Activated naive CD8-positive, alpha-beta T cell treated with anti-CD3 and anti-CD28 coated beads for 36 hours (primary cell): ENCODE results near the gene PRAF2. TPM values are rescaled to one million over a fixed set of nuclear protein-coding genes. Genes with fewer than 3 reads are reported as not detected.

Experiments
- DNase-seq: peaks from one replicate; pipeline ENCODE4 v3.0.0; 2021
- H3K27ac Mint-ChIP-seq: one replicate; pipeline ENCODE4 v1.8.0; 2022; ENCODE audit warnings: mild to moderate bottlenecking, moderate library complexity, mixed read lengths
- H3K27me3 Mint-ChIP-seq: one replicate; pipeline ENCODE4 v1.8.0; 2022; ENCODE audit warnings: mild to moderate bottlenecking, mixed read lengths
- H3K36me3 Mint-ChIP-seq: one replicate; pipeline ENCODE4 v1.8.0; 2021; ENCODE audit warnings: mild to moderate bottlenecking, mixed read lengths
- H3K4me1 Mint-ChIP-seq: one replicate; pipeline ENCODE4 v1.8.0; 2021; ENCODE audit warnings: mixed read lengths
- H3K4me3 Mint-ChIP-seq: one replicate; pipeline ENCODE4 v1.8.0; 2022; ENCODE audit warnings: mild to moderate bottlenecking, moderate library complexity, mixed read lengths
- H3K9me3 Mint-ChIP-seq: one replicate; pipeline ENCODE4 v1.8.0; 2022; ENCODE audit warnings: mixed read lengths
- total RNA-seq, 2 experiments: library from RNA; stranded (reverse); gene quantifications; one replicate each; pipeline ENCODE4 v1.2.3, GENCODE V29; 2021

Gene PRAF2
- total RNA-seq, 2 experiments from 2014 or later = 10.1 to 11.9 TPM

DNA sequence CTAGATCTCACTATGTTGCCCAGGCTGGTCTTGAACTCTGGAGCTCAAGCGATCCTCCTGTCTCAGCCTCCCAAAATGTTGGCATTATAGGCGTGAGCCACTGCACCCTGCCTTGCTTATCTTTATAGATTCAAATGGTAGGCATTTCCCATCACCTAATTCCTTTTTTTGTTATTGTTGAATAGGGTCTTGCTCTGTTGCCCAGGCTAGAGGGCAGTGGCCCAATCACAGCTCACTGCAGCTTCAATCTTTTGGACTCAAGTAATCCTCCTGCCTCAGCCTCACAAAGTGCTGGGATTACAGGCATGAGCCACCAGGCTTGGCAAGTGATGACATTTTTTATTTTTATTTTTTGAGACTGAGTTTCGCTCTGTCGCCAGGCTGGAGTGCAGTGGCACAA, 22.6 kb upstream of the PRAF2 start:
- no peaks in the 10 kb centered on the region for H3K9me3 Mint-ChIP-seq
- H3K4me1 Mint-ChIP-seq = peaks cover 3% of the 10 kb centered on the region

DNA sequence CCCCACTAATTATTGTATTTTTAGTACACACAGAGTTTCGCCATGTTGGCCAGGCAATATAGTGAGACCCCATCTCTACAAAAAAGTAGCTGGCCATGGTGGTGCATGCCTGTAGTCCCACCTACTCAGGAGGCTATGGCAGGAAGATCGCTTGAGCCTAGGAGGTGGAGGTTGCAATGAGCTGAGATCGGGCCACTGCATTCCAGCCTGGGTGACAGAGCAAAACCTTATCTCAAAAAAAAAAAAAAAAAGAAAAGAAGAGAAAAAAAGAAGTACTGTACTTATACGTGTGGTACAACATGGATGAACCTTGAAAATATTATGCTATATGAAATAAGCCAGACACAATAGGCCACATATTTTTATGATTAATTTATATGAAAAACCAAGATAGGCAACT, 15.8 kb upstream of the PRAF2 start:
- no peak overlapping the region for H3K27ac Mint-ChIP-seq
- no peaks in the 10 kb centered on the region for H3K36me3 Mint-ChIP-seq
- no peak for DNase-seq
- no peaks in the 10 kb centered on the region for H3K4me1 Mint-ChIP-seq
- no peaks in the 10 kb centered on the region for H3K27me3 Mint-ChIP-seq
- H3K9me3 Mint-ChIP-seq = no peaks in the 10 kb centered on the region
- no peak overlapping the region for H3K4me3 Mint-ChIP-seq

More for the DNA sequence above, 22.6 kb upstream of the PRAF2 start:
- no peak overlapping the region for H3K27ac Mint-ChIP-seq
- no peak for DNase-seq
- H3K36me3 Mint-ChIP-seq = peaks cover 2% of the 10 kb centered on the region
- H3K4me3 Mint-ChIP-seq = no peak overlapping the region
- H3K27me3 Mint-ChIP-seq = no peaks in the 10 kb centered on the region

DNA sequence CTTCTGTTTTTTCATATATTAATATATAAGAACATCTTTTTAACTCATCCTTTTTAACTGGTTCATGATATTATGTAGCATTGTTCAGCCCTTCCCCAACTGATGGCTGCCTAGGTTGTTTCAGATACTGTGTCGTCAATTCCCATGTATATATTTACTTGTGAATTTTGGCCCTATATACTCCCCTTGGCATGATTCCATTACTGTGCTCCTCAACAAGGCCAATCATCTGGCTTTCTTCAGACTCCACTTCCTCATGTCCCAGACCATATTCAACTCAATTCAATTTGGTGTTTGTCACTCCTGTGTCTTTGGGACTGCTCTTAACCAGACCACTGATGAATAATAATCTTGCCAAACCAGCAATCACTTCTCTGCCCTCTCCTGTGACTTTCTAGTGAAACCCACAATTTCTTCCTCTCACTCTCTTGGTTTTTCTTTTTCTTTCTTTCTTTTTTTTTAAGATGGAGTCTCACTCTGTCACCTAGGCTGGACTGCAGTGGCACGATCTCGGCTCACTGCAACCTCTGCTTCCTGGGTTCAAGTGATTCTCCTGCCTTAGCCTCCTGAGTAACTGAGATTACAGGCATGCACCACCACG, 8.6 kb upstream of the PRAF2 start:
- DNase-seq = no peak
- Mint-ChIP-seq H3K36me3 (no peaks in the 10 kb centered on the region), H3K27me3 (no peaks in the 10 kb centered on the region), H3K9me3 (no peaks in the 10 kb centered on the region), H3K4me3 (no peak overlapping the region), H3K27ac (no peak overlapping the region), H3K4me1 (peaks cover 11% of the 10 kb centered on the region)

DNA sequence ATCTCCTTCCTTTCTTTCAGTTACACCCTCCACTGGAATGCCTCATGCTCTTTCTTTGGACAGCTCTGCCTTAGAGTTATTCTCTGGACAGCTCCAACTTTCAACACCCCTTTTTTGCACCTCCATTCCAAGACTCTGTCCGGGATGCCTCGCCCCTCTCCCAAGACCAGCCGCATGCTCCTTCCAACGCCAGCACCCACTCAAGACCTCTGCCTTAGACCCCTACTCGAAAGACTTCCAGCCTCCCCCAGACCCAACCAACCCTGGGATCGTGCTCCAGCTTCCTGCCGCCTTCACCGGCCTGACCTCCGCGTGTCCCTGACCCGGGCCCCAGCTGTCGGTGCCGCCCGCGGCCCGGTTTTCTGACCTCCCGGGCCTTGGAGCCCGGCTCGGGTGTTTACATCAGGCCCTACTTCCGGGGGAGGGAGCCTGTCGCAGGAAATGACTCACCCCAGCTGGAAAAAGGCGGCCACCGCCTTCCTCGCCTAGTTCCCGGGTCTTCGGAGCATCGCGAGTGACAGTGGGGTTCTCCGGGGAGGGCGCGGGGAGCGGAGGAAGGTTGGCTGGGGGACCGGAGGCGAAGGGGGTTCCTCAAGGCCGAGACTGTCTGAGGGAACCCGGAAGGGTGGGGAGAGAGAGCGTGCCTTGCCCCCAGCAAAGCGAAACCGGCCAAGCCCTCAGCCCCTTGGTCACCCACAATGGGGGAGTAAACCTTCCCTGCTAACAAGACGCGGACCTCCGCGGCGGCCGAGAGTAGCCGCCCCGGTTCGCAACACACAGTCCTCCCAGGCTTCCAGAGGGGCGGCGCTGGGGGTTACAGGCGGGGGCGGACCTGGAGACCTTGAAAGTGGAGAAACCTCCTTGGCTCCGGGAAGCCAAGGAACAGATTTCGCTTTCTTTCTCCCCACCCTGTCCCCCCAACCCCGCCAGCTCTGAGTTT, 6.0 kb upstream of the PRAF2 start, which contains the start of gene WDR45:
Gene WDR45, minus strand, starts transcription at position 399 of the 940 bp plus-strand sequence. CDS start 1,792 bp downstream, outside the sequence.
- Mint-ChIP-seq H3K27me3 (no peaks in the 10 kb centered on the region), H3K9me3 (no peaks in the 10 kb centered on the region), H3K4me1 (peaks cover 11% of the 10 kb centered on the region), H3K4me3 (peak within 1 kb of the TSS; percentile 90), H3K27ac (peak within 1 kb of the TSS; percentile 97), H3K36me3 (peaks cover under 1% of the 10 kb centered on the region)
- peak; percentile 75 for DNase-seq

DNA sequence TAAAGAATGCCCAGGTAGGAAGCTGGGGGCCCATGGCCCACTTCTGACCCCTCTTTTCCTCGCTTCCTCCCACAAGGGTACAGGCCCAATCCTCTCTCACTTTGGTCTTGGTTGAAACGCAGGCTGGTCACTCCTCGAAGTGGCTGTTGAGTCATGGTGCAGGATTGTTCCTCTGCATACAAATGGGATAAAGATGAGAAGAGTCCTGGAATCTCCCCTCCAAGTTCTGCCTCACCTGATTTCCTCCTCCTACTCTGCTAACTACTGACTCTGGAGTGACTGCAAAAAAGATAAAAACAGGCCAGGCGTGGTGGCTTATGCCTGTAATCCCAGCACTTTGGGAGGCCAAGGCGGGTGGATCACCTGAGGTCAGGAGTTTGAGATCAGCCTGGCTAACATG, 4.1 kb upstream of the PRAF2 start:
- Mint-ChIP-seq H3K4me1 (peaks cover 15% of the 10 kb centered on the region), H3K4me3 (no peak overlapping the region), H3K9me3 (no peaks in the 10 kb centered on the region), H3K27me3 (no peaks in the 10 kb centered on the region), H3K36me3 (peaks cover 12% of the 10 kb centered on the region), H3K27ac (no peak overlapping the region)
- DNase-seq = no peak

DNA sequence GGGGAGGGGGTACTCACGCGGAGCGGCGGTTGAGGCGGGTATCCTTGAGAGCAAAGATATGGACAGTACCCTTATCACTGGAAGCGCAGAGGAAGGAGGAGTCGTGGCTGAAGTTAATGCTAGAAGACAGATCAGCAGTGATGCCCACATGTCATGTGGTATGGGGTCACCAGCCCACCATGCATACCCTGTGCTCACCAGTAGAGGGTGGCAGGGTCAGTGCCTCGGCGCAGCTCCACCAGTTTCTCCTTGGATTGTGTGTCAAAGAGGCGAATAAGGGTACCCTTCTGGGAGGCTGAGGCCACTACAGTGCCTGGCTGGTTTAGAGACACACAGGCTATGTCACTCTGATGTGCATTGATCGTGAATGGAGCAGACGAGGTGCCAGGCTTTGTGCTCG, 1.5 kb upstream of the PRAF2 start:
- H3K9me3 Mint-ChIP-seq = no peaks in the 10 kb centered on the region
- DNase-seq = no peak
- no peaks in the 10 kb centered on the region for H3K27me3 Mint-ChIP-seq
- no peak overlapping the region for H3K27ac Mint-ChIP-seq
- no peak overlapping the region for H3K4me3 Mint-ChIP-seq
- peaks cover 22% of the 10 kb centered on the region for H3K4me1 Mint-ChIP-seq
- peaks cover 23% of the 10 kb centered on the region for H3K36me3 Mint-ChIP-seq

DNA sequence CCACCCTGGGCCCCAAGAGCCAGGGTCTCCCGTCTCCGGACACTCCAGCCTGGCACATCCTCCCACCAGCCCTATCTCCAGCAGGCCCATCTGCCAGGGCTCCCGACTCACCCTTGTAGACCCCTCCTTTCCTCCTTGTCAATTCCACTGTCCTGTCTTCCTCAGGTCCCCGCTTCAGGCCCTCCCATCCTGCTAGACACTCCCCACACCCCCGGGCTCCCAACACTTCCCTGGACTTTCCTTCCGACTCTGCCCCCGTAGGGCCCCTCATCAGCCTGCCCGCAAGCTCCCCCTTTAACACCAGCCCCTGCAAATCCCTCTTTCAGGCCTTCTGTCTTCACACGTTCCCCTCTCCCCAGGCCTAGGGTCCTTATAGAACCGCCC, 1.1 kb downstream of the PRAF2 start:
- Mint-ChIP-seq H3K27me3 (no peaks in the 10 kb centered on the region), H3K9me3 (no peaks in the 10 kb centered on the region), H3K36me3 (peaks cover 23% of the 10 kb centered on the region), H3K27ac (peak overlapping the region; percentile 84), H3K4me1 (peaks cover 12% of the 10 kb centered on the region), H3K4me3 (peak overlapping the region; percentile 89)
- DNase-seq = no peak

DNA sequence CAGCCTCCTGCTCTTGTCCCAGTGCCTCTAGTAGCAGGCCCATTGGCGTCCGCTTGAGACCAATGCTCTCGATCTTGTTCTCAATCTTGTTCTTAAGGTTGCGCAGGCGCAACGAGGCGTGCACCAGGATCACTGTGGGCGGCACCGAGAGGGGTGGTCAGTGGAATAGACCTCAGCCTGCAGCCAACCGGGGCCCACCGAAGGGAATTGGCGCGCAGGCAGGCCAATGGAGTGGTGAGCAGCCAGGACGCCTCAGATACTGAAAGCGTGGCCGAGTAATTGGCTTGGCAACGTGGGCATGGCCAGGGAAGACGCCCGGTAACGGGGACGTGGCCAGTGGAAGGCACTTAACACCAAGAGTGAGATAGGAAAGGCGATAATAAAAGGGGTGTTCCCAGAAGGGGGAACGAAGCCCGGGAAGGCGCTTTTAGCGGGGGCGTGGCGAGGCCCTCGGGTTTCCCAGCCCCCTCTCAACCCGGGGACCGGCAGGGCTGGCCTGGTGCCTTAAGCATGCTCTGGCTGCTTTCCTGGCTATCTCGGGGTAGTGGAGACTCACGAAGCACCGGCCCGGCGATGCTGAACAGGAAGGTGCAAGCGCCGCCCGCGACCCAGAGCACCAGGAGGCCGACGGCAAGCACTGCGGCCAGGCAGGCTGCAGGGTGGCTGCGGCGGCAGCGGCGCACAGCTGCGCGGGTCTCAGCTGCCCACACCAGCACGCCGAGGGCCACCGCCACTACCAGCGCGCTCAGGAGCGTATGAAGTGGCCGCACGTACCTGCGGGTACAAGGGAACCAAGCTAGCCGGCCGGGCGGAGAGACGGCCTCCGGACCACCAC, 1.7 kb downstream of the PRAF2 start:
- Mint-ChIP-seq H3K27me3 (no peaks in the 10 kb centered on the region), H3K4me1 (peaks cover 12% of the 10 kb centered on the region), H3K36me3 (peaks cover 23% of the 10 kb centered on the region), H3K27ac (peak overlapping the region; percentile 84), H3K9me3 (no peaks in the 10 kb centered on the region), H3K4me3 (peak overlapping the region; percentile 89)
- DNase-seq = no peak

DNA sequence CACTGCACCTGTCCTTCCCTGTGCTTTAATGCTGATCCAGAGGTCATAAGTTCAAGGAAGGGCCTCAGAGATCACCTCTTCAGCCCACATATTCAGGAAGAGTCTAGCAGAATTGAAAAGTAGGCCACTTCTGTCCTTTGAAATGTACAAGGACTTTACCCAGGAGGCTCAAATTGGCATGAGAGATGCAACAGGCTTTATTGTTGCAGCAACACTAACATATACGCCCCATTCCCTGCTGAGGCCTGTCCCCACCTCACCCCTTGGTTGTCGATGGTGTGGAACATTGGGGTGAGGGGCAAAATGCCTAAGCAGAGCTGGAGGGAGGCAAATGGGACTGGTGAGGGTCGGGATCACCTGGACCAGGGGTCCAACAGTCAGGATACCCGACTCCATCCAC, 2.8 kb downstream of the PRAF2 start:
- peaks cover 23% of the 10 kb centered on the region for H3K36me3 Mint-ChIP-seq
- H3K9me3 Mint-ChIP-seq = no peaks in the 10 kb centered on the region
- no peaks in the 10 kb centered on the region for H3K27me3 Mint-ChIP-seq
- DNase-seq = no peak
- H3K27ac Mint-ChIP-seq = no peak overlapping the region
- no peak overlapping the region for H3K4me3 Mint-ChIP-seq
- H3K4me1 Mint-ChIP-seq = peaks cover 12% of the 10 kb centered on the region

DNA sequence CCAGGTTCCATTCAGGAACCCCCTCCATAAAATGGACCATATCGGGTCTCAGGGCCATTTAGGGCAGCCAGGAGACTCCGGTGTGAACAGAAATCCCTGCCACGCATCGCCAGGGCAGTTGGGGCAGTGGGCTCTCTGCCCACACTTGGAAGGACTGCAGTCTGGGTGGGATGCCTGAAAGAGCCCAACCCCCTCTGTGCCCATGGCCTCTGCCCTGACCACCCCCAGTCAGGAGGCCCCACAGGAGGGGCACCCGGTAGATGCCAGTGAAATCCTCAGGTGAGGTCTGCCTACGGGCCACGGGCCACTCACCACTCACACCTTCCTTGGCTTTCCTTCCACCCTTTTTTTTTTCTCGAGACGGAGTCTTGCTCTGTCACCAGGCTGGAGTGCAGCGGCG, 4.8 kb downstream of the PRAF2 start:
- Mint-ChIP-seq H3K27ac (no peak overlapping the region), H3K4me3 (no peak overlapping the region), H3K4me1 (peaks cover 12% of the 10 kb centered on the region), H3K27me3 (no peaks in the 10 kb centered on the region), H3K9me3 (no peaks in the 10 kb centered on the region), H3K36me3 (peaks cover 16% of the 10 kb centered on the region)
- DNase-seq = no peak

DNA sequence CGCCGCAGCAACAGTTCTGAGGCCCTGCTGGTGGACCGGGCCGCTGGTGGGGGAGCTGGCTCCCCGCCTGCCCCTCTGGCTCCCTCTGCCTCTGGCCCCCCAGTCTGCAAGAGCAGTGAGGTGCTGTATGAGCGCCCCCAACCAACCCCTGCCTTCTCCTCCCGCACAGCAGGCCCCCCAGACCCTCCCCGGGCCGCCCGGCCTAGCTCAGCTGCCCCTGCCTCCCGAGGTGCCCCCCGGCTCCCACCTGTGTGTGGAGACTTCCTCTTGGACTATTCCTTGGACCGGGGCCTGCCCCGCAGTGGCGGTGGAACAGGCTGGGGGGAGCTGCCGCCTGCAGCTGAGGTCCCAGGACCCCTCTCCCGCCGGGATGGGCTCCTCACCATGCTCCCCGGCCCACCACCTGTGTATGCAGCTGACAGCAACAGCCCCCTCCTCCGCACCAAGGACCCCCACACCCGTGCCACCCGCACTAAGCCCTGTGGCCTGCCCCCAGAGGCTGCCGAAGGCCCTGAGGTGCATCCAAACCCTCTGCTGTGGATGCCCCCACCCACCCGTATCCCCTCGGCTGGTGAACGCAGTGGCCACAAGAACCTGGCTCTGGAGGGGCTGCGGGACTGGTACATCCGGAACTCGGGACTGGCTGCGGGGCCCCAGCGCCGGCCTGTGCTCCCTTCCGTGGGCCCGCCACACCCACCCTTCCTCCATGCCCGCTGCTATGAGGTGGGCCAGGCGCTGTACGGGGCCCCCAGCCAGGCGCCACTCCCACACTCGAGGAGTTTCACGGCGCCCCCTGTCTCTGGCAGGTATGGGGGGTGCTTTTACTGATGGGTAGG, 6.3 kb downstream of the PRAF2 start:
- Mint-ChIP-seq H3K27ac (no peak overlapping the region), H3K9me3 (no peaks in the 10 kb centered on the region), H3K27me3 (no peaks in the 10 kb centered on the region), H3K4me1 (peaks cover 4% of the 10 kb centered on the region), H3K4me3 (no peak overlapping the region), H3K36me3 (peaks cover 8% of the 10 kb centered on the region)
- DNase-seq = no peak

DNA sequence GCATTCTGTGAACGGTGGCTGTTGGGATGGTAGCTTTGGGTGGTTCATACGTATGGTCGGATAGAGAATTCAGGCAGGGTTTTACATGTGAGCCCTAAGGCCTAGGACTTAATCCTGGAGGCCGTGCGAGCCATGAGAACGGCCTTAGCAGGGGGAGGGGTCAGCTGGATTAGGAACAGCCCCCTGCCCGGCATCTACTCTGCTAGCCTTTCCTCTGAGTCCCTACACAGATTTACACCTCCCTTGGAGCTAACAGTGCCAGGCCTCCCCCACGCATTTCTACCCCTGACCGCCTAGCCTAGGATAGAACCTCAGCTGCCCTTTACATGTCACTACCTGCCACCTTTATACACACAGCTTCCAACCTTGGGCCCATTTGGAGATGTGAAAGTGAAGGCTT, 7.1 kb downstream of the PRAF2 start:
- no peaks in the 10 kb centered on the region for H3K9me3 Mint-ChIP-seq

DNA sequence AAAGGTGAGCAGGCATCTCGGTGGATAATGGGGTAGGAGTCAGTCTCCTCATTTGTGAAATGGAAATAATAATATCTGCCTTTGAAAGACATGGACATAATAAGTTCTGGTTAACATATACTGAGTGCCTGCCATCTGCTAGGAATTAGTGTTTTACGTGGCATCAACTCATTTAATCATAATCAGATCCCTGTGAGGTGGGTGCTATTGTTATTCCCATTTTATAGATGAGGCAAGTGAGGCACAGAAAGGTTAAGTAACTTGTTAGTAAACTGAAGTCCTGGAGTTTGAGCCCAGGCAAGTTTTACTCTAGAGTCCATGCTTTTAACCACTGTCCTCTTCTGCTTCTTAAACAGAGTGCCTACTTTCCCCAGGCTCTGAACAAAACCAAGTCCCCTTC, 7.5 kb downstream of the PRAF2 start:
- H3K27me3 Mint-ChIP-seq = no peaks in the 10 kb centered on the region
- H3K4me1 Mint-ChIP-seq = peaks cover 4% of the 10 kb centered on the region
- no peaks in the 10 kb centered on the region for H3K9me3 Mint-ChIP-seq
- H3K4me3 Mint-ChIP-seq = no peak overlapping the region
- H3K27ac Mint-ChIP-seq = no peak overlapping the region
- peaks cover 2% of the 10 kb centered on the region for H3K36me3 Mint-ChIP-seq
- DNase-seq = no peak

More for the DNA sequence above, 7.1 kb downstream of the PRAF2 start:
- DNase-seq = no peak
- Mint-ChIP-seq H3K36me3 (peaks cover 5% of the 10 kb centered on the region), H3K27ac (no peak overlapping the region), H3K27me3 (no peaks in the 10 kb centered on the region), H3K4me1 (peaks cover 4% of the 10 kb centered on the region), H3K4me3 (no peak overlapping the region)

DNA sequence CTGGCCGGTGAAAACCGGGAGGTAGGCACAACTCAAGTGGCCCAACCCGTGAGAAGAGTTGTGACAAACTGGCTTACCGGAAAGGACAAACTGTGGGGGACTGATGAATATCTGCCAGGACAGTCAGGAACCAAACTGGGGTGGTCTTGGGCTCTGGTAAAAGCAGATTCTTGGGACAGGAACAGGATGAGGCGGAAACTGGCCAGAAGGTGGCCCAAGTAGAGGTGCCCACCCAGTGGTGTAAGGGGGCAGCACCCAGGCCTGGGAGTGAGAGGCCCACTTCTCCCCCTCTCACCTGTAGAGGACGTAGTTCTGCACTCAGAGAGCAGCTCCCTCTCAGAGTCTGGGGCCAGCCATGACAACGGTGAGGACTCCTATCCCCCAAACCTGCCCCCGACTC, 9.1 kb downstream of the PRAF2 start:
- Mint-ChIP-seq H3K36me3 (no peaks in the 10 kb centered on the region), H3K27ac (no peak overlapping the region)

More for the DNA sequence above, 9.1 kb downstream of the PRAF2 start:
- DNase-seq = no peak
- Mint-ChIP-seq H3K27me3 (no peaks in the 10 kb centered on the region), H3K9me3 (no peaks in the 10 kb centered on the region), H3K4me3 (no peak overlapping the region), H3K4me1 (no peaks in the 10 kb centered on the region)
